A549 treated with AZD2906 at 1 μM for 4 hours (cell line): Measurements from ENCODE around the gene ZDHHC4. TPM values are rescaled to one million over a fixed set of nuclear protein-coding genes. Genes with fewer than 3 reads are reported as not detected.

ENCODE experiments used
- total RNA-seq: library from RNA; stranded (reverse); fragments of 200-300 nt; extraction: Qiagen RNA extraction; gene quantifications from 5 replicates; pipeline ENCODE4 v1.2.3, GENCODE V29; 2022

Gene ZDHHC4
- total RNA-seq, result 47.2 to 51.2 TPM (median 49.6 TPM) in 5 replicates

GRCh38 chr7:6577369-6578113, at the start of gene ZDHHC4:
TSS of gene ZDHHC4 (plus strand) at chr7:6577454. CDS start at chr7:6580562, 3,108 bp downstream.

GRCh38 chr7:6551016-6551511, 26.2 kb upstream of the ZDHHC4 start, which contains the start of gene GRID2IP:
TSS of gene GRID2IP (minus strand) at chr7:6551461. CDS start at chr7:6551436, 25 bp downstream.

GRCh38 chr7:6589829-6590644, 12.8 kb downstream of the ZDHHC4 start, which contains the start of gene INTS15:
TSS of gene INTS15 (plus strand) at chr7:6590021. CDS start at chr7:6590284, 263 bp downstream.

GRCh38 chr7:6614953-6615722, 37.9 kb downstream of the ZDHHC4 start, which contains the start of gene ZNF853:
TSS of gene ZNF853 (plus strand) at chr7:6615610. CDS start at chr7:6616175, 565 bp downstream.

GRCh38 chr7:6636741-6637543, 59.7 kb downstream of the ZDHHC4 start, which contains the start of gene ZNF316:
TSS of gene ZNF316 (plus strand) at chr7:6637318. CDS start at chr7:6642410, 5,092 bp downstream.

Other genes starting within 250 kb of the ZDHHC4 start
- gene FAM220A, start 228.5 kb upstream of the ZDHHC4 start, total RNA-seq, result 13.2 to 17.3 TPM (median 15.8 TPM) in 5 replicates
- 259 to 393 TPM (median 388 TPM) in 5 replicates for gene RAC1, start 202.9 kb upstream of the ZDHHC4 start, total RNA-seq
- gene DAGLB, start 129.5 kb upstream of the ZDHHC4 start, total RNA-seq, result 20.7 to 23.3 TPM (median 23.0 TPM) in 5 replicates
- gene KDELR2, start 93.3 kb upstream of the ZDHHC4 start, total RNA-seq, result 116 to 138 TPM (median 136 TPM) in 5 replicates
- gene GRID2IP, start 26.0 kb upstream of the ZDHHC4 start, total RNA-seq, result not detected in 5 replicates
- gene INTS15, start 12.6 kb downstream of the ZDHHC4 start, total RNA-seq, result 22.4 to 26.7 TPM (median 24.8 TPM) in 5 replicates
- gene ZNF853, start 38.2 kb downstream of the ZDHHC4 start, total RNA-seq, result 1.9 to 2.8 TPM (median 2.5 TPM) in 5 replicates
- 8.4 to 14.7 TPM (median 13.3 TPM) in 5 replicates for gene ZNF316, start 59.9 kb downstream of the ZDHHC4 start, total RNA-seq
- 8.9 to 11.9 TPM (median 10.5 TPM) in 5 replicates for gene ZNF12, start 129.5 kb downstream of the ZDHHC4 start, total RNA-seq
- gene RSPH10B2, start 176.6 kb downstream of the ZDHHC4 start, total RNA-seq, result 0.06 to 0.08 TPM (median 0.07 TPM) in 3 of 5 replicates, not detected in the others
- 17.3 to 31.9 TPM (median 22.8 TPM) in 5 replicates for gene CCZ1B, start 248.8 kb downstream of the ZDHHC4 start, total RNA-seq